Activated T-helper 2 cell treated with anti-CD3 and anti-CD28 coated beads, Interferon-gamma antibody, Interleukin-2, Interleukin-4, amounts not matched to agents 10 μg/mL and 5 μg/mL and 100 μg/mL, durations not matched to agents 14 hours and 24 hours and 36 hours (primary cell): ENCODE data around the gene SULT4A1. TPM values are rescaled to one million over a fixed set of nuclear protein-coding genes. Genes with fewer than 3 reads are reported as not detected.
A peak's percentile ranks its signal among the peaks of the same experiment; 100 is the strongest.

Experiments
- DNase-seq: peaks from one replicate; pipeline ENCODE4 v3.0.0; 2021; ENCODE audit warnings: low spot score
- H3K27ac Mint-ChIP-seq: one replicate; pipeline ENCODE4 v1.8.0; 2021; ENCODE audit warnings: mixed read lengths
- H3K27me3 Mint-ChIP-seq: one replicate; pipeline ENCODE4 v1.8.0; 2021; ENCODE audit warnings: low read depth, mixed read lengths
- H3K36me3 Mint-ChIP-seq: one replicate; pipeline ENCODE4 v1.8.0; 2021; ENCODE audit warnings: low read depth, mixed read lengths
- H3K4me1 Mint-ChIP-seq: one replicate; pipeline ENCODE4 v1.8.0; 2021; ENCODE audit warnings: low read depth, mixed read lengths
- H3K4me3 Mint-ChIP-seq: one replicate; pipeline ENCODE4 v1.8.0; 2021; ENCODE audit warnings: low read depth, mild to moderate bottlenecking, moderate library complexity, mixed read lengths
- H3K9me3 Mint-ChIP-seq: one replicate; pipeline ENCODE4 v1.8.0; 2021; ENCODE audit warnings: mixed read lengths
- intact Hi-C: fragments of 100-400 bp; cut with micrococcal nuclease; formaldehyde crosslinking; loops from one replicate; pipeline ENCODE4 v1.15.1; 2023
- total RNA-seq: library from RNA; stranded (reverse); gene quantifications from 2 replicates; pipeline ENCODE4 v1.2.3, GENCODE V29; 2022

Gene SULT4A1
- total RNA-seq, 1 donor from 2014 or later: not detected

DNA sequence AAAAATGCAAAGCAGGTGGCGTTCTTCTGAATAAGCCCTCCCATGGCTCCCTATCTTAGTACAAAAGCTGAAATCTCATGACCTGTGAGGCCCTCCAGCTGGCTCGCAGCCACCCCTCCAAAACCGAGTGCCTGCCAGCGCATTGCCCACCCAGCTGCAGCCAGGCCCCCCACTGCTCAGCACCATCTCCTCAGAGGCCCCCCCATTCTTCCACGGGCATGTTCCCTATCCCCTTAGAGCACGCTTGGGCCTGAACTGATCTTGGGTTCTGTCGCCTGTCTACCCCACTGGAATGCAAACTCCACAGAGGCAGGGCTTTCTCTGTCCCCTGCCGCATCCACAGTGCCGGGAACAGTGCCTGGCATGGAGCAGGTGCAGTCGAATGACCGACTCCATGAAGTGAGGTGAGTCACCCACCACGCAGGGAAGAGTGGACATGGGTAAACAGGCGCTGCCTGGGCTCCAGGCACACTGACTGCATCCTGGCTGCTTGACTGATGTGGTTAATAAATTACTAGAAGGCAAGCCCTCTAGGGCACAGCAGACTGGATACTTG is 38.9 kb downstream of the SULT4A1 start:
- intact Hi-C loops: no loop called here
- Mint-ChIP-seq H3K27me3 (no peaks in the 10 kb centered on the region), H3K36me3 (no peaks in the 10 kb centered on the region), H3K9me3 (no peaks in the 10 kb centered on the region), H3K4me1 (no peaks in the 10 kb centered on the region), H3K4me3 (no peak overlapping the region), H3K27ac (no peak overlapping the region)
- DNase-seq: no peak

DNA sequence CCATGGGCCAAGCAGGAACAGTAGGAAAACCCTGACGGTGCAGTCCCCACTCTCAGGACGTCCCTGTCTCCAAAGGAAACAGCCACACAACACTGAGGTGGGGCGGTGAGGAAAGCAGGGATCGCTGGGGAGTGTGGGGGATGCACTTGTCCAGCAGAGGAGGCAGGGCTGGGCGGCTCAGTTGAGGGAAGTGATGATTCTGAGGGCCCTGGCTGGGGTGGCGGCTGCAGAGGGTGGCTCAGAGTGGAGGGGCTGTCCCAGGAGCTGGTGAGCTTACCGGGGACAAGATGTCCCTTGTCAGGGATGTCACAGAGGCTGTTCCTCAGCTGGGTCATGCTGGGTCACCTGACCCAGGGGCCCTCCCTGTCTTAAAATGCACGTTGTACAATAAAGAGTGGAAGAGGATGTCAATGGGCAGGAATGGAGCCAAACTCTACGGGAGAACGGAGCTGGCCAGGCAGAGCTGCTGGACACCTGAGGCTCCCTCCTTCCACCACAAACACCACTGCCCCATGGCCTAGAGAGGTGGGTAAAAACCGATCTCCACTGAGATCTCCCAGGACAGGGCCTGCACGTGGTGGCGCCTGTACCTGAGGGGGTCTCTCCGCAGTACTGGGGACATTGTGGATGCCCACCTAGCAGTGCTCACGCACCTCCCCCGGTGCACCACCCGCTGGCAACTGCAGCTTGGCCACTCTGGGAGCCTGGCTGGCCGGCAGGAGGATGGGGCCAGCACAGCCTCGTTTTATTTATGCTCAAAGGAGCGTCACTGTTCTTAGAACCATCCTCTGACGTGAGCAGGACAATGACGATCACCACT is 40.5 kb downstream of the SULT4A1 start:
- Mint-ChIP-seq H3K4me3 (no peak overlapping the region), H3K36me3 (no peaks in the 10 kb centered on the region), H3K9me3 (no peaks in the 10 kb centered on the region), H3K4me1 (no peaks in the 10 kb centered on the region), H3K27me3 (no peaks in the 10 kb centered on the region), H3K27ac (no peak overlapping the region)
- intact Hi-C loops: no loop called here
- DNase-seq: no peak

DNA sequence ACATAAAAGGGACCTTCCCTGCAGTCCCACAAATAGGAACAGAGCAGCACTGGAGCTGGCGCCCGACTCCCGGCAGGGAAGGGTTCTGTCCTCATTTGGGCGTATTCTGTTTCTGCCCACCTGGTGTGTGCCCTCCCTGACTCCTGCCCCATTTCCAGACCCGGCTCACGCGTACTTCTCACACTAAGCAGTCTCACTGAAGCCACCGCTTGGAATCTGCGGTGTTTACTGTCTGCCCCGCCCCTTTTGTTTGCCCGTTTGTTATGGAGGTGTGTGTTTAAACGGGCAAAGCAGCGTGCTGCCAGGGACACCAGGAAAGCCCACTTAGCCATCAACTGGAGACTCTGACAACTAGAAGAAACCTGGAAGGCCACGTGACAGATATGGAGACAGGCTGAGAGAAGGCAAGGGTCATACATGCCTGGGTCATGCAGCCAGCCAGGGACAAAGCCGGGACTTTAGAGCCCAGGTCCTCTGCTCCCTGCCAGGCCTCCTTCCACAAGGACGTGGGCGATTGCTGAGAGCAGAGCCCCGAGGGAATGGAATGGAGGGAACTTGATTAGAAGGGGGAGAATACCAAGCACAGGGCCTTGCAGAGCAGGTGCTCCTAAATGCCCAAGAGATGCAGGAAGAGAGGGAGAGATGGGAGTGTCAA is 41.5 kb downstream of the SULT4A1 start:
- Mint-ChIP-seq H3K9me3 (no peaks in the 10 kb centered on the region), H3K4me1 (no peaks in the 10 kb centered on the region), H3K36me3 (no peaks in the 10 kb centered on the region), H3K27me3 (no peaks in the 10 kb centered on the region), H3K27ac (no peak overlapping the region), H3K4me3 (no peak overlapping the region)
- no peak for DNase-seq
- intact Hi-C loops: no loop called here

DNA sequence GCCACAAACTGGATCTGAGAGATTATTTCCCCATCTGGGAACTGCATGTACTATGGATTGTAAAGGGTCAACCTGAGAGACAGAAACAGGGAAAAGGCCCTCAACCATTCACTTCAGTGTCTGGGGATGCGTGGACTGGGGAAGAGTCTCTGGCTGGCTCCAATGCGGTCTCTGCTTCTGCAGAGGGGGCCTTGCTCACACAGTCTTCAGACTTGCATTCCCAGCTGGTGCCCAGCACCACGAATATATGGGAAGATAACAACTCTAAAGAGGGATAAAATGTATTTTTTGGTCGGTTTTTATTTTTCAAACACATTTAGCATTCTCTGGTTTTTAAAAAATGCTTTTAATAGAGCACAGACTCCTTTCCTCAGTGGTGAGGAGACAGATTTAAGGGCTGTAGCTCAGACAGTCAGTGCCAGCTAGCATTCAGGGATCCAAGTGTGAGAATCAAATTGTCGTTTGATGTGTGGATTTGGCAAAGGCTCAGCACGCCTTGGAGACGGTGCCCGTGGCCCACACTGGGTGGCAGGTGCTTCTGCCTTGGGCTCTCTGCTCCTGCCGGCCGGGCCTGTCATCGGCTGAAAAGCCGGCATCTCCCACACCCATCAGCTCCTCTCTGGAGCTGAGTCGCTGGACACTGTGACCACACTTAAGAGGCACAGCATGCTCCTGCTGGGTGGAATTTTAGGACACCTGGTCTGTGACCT is 42.2 kb downstream of the SULT4A1 start:
- no peak overlapping the region for H3K4me3 Mint-ChIP-seq
- DNase-seq: no peak
- intact Hi-C loops: no loop called here
- H3K27ac Mint-ChIP-seq: no peak overlapping the region
- H3K4me1 Mint-ChIP-seq: no peaks in the 10 kb centered on the region
- H3K9me3 Mint-ChIP-seq: no peaks in the 10 kb centered on the region
- no peaks in the 10 kb centered on the region for H3K36me3 Mint-ChIP-seq
- no peaks in the 10 kb centered on the region for H3K27me3 Mint-ChIP-seq

DNA sequence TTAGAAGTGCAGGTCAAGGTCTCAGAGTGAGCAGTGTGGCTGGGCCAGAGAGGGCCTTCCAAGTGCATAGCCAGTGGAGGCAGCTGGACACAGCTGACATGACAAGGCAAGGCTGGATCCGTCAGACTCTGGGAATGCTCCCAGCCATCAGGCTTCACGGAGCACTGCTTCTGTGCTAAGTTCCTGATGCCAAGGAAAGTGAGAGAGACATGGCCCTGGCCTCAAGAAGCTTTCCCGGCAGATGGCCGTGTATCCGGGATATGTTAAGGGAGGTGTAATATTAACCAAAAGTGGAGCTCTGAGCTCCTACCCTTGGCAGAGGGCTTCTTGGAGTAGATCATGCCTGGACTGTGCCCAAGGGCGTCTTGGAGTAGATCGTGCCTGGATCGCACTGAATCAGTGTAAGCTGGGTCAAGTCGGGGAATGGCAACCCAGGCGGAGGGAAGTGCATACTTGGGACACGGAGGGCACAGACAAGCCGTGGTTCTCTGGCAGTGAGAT is 42.8 kb downstream of the SULT4A1 start:
- H3K27ac Mint-ChIP-seq: no peak overlapping the region
- no peak for DNase-seq
- intact Hi-C loops: no loop called here
- no peaks in the 10 kb centered on the region for H3K9me3 Mint-ChIP-seq
- H3K4me3 Mint-ChIP-seq: no peak overlapping the region
- no peaks in the 10 kb centered on the region for H3K27me3 Mint-ChIP-seq
- no peaks in the 10 kb centered on the region for H3K4me1 Mint-ChIP-seq
- no peaks in the 10 kb centered on the region for H3K36me3 Mint-ChIP-seq

DNA sequence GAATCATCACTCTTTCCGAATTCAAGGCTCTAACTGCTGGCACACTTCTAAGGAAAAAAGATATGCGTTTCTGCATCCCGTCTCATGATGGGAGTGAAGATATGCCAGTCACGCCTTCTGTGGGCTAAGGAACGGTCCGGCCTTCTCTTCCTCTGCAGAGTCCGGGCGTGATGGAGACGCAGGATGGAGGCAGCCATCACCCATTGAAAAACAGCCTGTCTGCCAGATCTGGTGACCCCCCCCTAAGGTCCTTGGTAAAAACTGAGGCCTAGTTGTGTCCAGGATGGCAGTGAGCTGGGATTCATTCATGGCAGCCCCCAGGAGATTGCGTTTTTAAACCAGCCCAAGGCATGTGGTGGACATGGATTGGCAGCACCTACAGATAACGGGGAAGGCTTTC is 43.3 kb downstream of the SULT4A1 start:
- intact Hi-C loops: no loop called here
- Mint-ChIP-seq H3K9me3 (no peaks in the 10 kb centered on the region), H3K27me3 (no peaks in the 10 kb centered on the region), H3K27ac (no peak overlapping the region), H3K4me1 (peaks cover 4% of the 10 kb centered on the region), H3K36me3 (peaks cover 4% of the 10 kb centered on the region), H3K4me3 (no peak overlapping the region)
- no peak for DNase-seq

DNA sequence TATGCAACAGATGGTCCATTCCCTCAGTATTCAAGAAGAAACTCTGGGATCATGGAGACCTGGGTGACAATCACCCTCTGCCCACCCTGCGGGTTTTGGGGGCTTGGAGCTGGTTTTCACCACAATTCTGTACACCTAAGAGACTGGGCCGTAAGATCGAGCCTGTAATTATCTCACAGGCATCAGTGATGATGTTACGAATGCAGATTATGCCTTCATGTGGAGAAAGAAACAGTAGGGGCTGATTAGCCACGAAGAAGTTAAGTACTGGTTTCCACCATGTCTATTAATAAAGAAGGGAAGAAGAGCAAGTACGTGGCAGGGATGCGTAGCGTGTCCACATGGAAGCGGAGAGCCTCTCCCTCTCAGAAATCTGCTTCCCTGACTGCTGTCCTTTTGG is 44.9 kb downstream of the SULT4A1 start:
- Mint-ChIP-seq H3K4me3 (no peak overlapping the region), H3K27ac (no peak overlapping the region), H3K36me3 (peaks cover 5% of the 10 kb centered on the region), H3K4me1 (peaks cover 14% of the 10 kb centered on the region), H3K27me3 (no peaks in the 10 kb centered on the region), H3K9me3 (no peaks in the 10 kb centered on the region)
- DNase-seq: no peak
- intact Hi-C loops: no loop called here

DNA sequence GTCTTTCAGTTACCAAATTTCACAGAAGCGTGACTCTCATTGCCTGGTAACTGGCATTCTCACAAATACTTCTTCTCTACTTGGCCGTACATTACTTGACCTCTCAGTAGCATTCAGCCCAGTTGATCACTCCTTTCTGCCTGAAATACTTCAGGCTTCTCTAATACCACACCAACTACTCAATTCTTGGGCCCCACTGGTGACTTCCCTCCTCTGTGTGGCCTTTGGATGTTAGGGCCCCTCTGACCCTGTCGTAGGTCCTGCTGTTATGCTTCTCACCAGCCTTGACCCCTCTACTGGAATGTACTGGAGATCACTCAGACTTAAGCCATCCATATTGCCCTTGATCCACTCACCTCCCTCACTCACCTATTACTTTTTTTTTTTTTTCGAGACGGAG is 48.0 kb downstream of the SULT4A1 start:
- intact Hi-C loops: no loop called here
- Mint-ChIP-seq H3K27me3 (no peaks in the 10 kb centered on the region), H3K27ac (no peak overlapping the region), H3K9me3 (no peaks in the 10 kb centered on the region), H3K4me1 (peaks cover 20% of the 10 kb centered on the region), H3K36me3 (peaks cover 5% of the 10 kb centered on the region), H3K4me3 (peak overlapping the region; percentile 53)
- DNase-seq: no peak

DNA sequence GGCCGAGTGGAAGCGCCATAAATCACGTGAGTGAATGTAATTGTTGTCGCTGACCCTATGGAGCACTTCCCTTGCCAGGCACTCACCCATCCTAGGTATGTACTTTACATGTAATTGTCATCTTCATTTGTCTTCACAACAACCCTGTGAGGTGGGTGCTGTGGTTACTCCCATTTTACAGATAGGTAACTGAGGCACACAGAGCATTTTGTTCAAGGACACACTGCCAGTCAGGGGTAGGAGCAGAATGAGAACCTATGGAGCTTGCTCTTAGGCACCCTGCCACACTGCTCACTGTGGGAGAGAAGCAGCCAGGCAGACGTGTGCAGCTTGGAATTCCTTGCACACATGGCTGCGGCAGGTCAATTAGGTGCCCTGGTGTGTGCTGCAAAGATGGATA is 49.4 kb downstream of the SULT4A1 start:
- intact Hi-C loops: no loop called here
- Mint-ChIP-seq H3K4me3 (peak overlapping the region; percentile 91), H3K9me3 (no peaks in the 10 kb centered on the region)

DNA sequence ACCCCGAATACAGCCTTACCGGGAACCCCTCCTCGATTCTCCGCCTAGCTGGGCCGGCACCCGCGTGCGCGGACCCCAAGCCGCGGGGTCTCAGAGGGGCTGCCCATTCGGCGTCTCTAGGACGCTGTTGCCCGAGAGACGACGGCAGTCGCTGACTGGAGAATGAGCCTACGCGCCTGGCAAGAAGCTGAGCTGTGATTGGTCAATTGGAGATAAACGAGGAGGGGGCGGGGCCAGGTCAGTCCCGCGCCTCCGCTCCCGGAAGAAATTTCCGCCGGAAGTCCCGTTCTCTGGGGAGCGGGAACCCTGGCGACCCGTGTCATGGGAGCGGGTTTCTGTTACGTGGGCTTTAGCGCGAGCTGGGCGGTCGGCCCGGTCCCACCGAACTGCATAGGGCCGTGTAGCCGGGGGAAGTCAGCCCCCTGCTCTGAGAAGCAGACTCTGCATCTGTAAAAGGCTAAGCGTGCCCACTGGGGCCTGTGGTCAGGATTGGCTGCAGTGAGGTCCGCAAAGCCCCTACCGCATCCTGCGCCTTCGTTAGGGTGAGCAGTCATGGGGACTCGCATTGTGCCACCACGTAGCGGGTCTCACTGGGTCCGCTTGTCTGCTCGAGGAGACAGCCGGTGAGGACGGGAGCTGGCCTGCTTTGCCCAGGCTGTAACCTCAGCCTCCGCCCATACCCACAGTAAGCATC is 50.0 kb downstream of the SULT4A1 start, which contains the start of gene EFCAB6:
Gene EFCAB6, minus strand, starts transcription at position 157 of the 694 bp plus-strand sequence. CDS start 29,987 bp downstream, outside the sequence.
- no peaks in the 10 kb centered on the region for H3K27me3 Mint-ChIP-seq
- peaks cover 5% of the 10 kb centered on the region for H3K36me3 Mint-ChIP-seq
- peaks cover 20% of the 10 kb centered on the region for H3K4me1 Mint-ChIP-seq
- intact Hi-C loops: no loop called here
- H3K27ac Mint-ChIP-seq: peak within 1 kb of the TSS; percentile 77
- H3K4me3 Mint-ChIP-seq: peak within 1 kb of the TSS; percentile 91
- no peaks in the 10 kb centered on the region for H3K9me3 Mint-ChIP-seq
- DNase-seq: peak; percentile 86

More for the DNA sequence above, 49.4 kb downstream of the SULT4A1 start:
- H3K4me1 Mint-ChIP-seq: peaks cover 20% of the 10 kb centered on the region
- H3K27ac Mint-ChIP-seq: peak overlapping the region; percentile 77
- H3K36me3 Mint-ChIP-seq: peaks cover 5% of the 10 kb centered on the region
- no peaks in the 10 kb centered on the region for H3K27me3 Mint-ChIP-seq
- DNase-seq: no peak

DNA sequence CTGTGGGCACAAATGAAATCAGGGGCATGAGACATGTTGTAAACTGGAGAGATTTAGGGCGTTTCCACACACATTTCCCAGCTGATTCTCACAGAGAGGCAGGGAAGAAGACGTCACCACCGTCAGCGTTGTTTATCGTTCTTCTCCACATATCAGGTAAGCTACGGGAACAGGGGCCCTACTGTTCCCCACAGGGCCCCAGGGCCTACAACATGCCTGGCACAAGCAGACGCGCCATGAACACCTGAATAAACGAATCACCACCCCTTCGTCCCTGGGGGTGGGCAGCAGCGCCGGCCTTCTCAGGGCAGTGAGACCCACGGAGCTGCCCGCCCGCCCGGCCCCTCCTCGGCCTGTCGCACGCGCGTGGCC is 50.5 kb downstream of the SULT4A1 start:
- H3K27ac Mint-ChIP-seq: peak overlapping the region; percentile 77
- H3K4me1 Mint-ChIP-seq: peaks cover 20% of the 10 kb centered on the region
- intact Hi-C loops: no loop called here
- peak overlapping the region; percentile 91 for H3K4me3 Mint-ChIP-seq
- H3K9me3 Mint-ChIP-seq: no peaks in the 10 kb centered on the region
- peaks cover 2% of the 10 kb centered on the region for H3K27me3 Mint-ChIP-seq
- H3K36me3 Mint-ChIP-seq: peaks cover 5% of the 10 kb centered on the region
- DNase-seq: no peak

DNA sequence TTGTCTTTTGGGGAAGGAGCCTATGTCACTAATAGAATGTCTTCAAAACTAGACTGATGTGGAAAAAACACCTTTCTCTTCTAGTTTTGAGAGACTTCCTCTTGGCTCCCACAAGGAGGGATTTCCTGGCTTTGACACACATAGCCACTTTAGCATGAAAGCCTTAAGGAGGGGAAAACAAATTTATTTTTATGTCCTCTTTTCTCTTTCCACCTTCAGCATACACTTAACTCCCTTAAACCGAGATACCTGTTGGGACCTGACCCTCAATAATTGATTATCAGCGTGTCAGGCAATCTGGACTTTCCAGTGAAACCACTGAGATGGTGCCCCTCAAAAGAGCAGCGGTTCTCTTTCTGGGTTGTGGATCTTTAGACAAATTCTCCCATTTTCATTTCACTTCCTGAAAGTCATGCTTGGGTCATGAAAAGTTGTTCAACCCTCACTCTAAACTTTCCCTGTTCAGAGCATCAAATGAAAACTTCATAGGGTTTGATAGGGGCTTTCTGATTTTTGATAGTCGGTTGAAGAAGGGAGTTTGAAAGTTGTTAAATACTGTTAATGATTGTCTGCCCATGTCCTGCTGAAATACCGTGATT is 59.3 kb downstream of the SULT4A1 start:
- H3K9me3 Mint-ChIP-seq: peaks cover 10% of the 10 kb centered on the region
- no peak overlapping the region for H3K4me3 Mint-ChIP-seq
- H3K36me3 Mint-ChIP-seq: no peaks in the 10 kb centered on the region
- no peaks in the 10 kb centered on the region for H3K4me1 Mint-ChIP-seq
- intact Hi-C loops: no loop called here
- peaks cover 28% of the 10 kb centered on the region for H3K27me3 Mint-ChIP-seq
- DNase-seq: no peak
- no peak overlapping the region for H3K27ac Mint-ChIP-seq
